Small intestine (tissue), 16 donors: ENCODE data around the gene IER5. TPM values are rescaled to one million over a fixed set of nuclear protein-coding genes. Genes with fewer than 3 reads are reported as not detected.
"Not testable (repeated sequence)": the region's sequence is repeated elsewhere in the genome, so short reads cannot be mapped to it uniquely, and the experiment has no call there.

Source experiments
- DNase-seq, 2 donors: peaks; one replicate each; pipeline versions ENCODE4 v3.0.0 to v3.0.0-alpha.2; 2013
- FAIRE-seq: peaks from 2 replicates; lab custom pipeline; 2012; peaks lifted over from hg19 to GRCh38; lab: Jason Lieb, UNC
- H3K27ac ChIP-seq, 3 donors: one replicate each; pipeline ENCODE4 v1.5.1; 2013; ENCODE audit warnings: low read length in 2 of 3, mild to moderate bottlenecking in 2 of 3, control low read depth in 1 of 3, inconsistent platforms in 1 of 3, low read depth in 1 of 3, moderate library complexity in 1 of 3
- H3K27me3 ChIP-seq, 3 donors: one replicate each; pipeline ENCODE4 v1.6.1; 2013; ENCODE audit warnings: low read length in 3 of 3, inconsistent platforms in 1 of 3; ENCODE audit not compliant: control insufficient read depth in 3 of 3, insufficient read depth in 3 of 3
- H3K36me3 ChIP-seq, 3 donors: one replicate each; pipeline ENCODE4 v1.6.1; 2013; ENCODE audit warnings: low read length in 3 of 3, inconsistent platforms in 1 of 3, low read depth in 1 of 3, mild to moderate bottlenecking in 1 of 3, moderate library complexity in 1 of 3; ENCODE audit not compliant: control insufficient read depth in 3 of 3, insufficient read depth in 2 of 3
- H3K4me1 ChIP-seq, 3 donors: one replicate each; pipeline ENCODE4 v1.6.1; 2013; ENCODE audit warnings: low read length in 2 of 3, inconsistent platforms in 1 of 3, low read depth in 1 of 3, mild to moderate bottlenecking in 1 of 3, moderate library complexity in 1 of 3; ENCODE audit not compliant: control insufficient read depth in 3 of 3, insufficient read depth in 2 of 3
- H3K4me3 ChIP-seq, 3 donors: one replicate each; pipeline ENCODE4 v1.5.1; 2013; ENCODE audit warnings: low read length in 3 of 3, control low read depth in 1 of 3, inconsistent platforms in 1 of 3, low read depth in 1 of 3, mild to moderate bottlenecking in 1 of 3, moderate library complexity in 1 of 3
- H3K9me3 ChIP-seq, 2 donors: one replicate each; pipeline ENCODE4 v1.6.1; 2013; ENCODE audit warnings: low read depth in 1 of 2, low read length in 1 of 2; ENCODE audit not compliant: control insufficient read depth in 2 of 2, insufficient read depth in 1 of 2
- WGBS, 3 donors: extraction: QIAGEN DNeasy Blood & Tissue Kit; methylation state at CpG; one replicate each; pipeline ENCODE4 v1.1.7; 2013; 5-methylcytosine and 5-hydroxymethylcytosine counted together
- long read RNA-seq, 10 donors: transcript quantifications; one replicate each; lab custom pipeline, GENCODE V29; 2026
- polyA plus RNA-seq, 4 donors: library from polyadenylated mRNA; stranded (reverse) in 3 of 4; unstranded in 1 of 4; fragments of 200-250 nt in 3 of 4; fragments of 120-200 nt in 1 of 4; gene quantifications; one replicate each; pipeline versions ENCODE4 v1.2.1 to v1.2.3, GENCODE V29; 2013
- donor health status: healthy with polysubstance abuse.
- donor health status: control.
- donor health status: control.
- donor health status: Bipolar disorder and iron deficiency.
- donor health status: healthy.

IER5 gene
- 1 to 10 TPM; 4.5 to 8.9 (median 6.3) TPM for polyA plus RNA-seq
- long read RNA-seq, donor 1 = 0 reads
- long read RNA-seq, donor 2, full-length matches to known transcripts = 5 of 5 reads
- long read RNA-seq, donor 2, partial matches to known transcripts = 0 of 5 reads
- long read RNA-seq, donor 2, other reads (novel, unspliced or antisense) = 0 of 5 reads
- long read RNA-seq, donor 3, full-length matches to known transcripts = 15 of 15 reads
- long read RNA-seq, donor 3, partial matches to known transcripts = 0 of 15 reads
- long read RNA-seq, donor 3, other reads (novel, unspliced or antisense) = 0 of 15 reads
- long read RNA-seq, donor 4, full-length matches to known transcripts = 1 of 1 reads
- long read RNA-seq, donor 4, partial matches to known transcripts = 0 of 1 reads
- long read RNA-seq, donor 4, other reads (novel, unspliced or antisense) = 0 of 1 reads
- long read RNA-seq, donor 5, full-length matches to known transcripts = 8 of 8 reads
- long read RNA-seq, donor 5, partial matches to known transcripts = 0 of 8 reads
- long read RNA-seq, donor 5, other reads (novel, unspliced or antisense) = 0 of 8 reads
- long read RNA-seq, donor 6, full-length matches to known transcripts = 12 of 12 reads
- long read RNA-seq, donor 6, partial matches to known transcripts = 0 of 12 reads
- long read RNA-seq, donor 6, other reads (novel, unspliced or antisense) = 0 of 12 reads
- long read RNA-seq, donor 7 = 0 reads
- long read RNA-seq, donor 8, full-length matches to known transcripts = 3 of 3 reads
- long read RNA-seq, donor 8, partial matches to known transcripts = 0 of 3 reads
- long read RNA-seq, donor 8, other reads (novel, unspliced or antisense) = 0 of 3 reads
- long read RNA-seq, donor 9, full-length matches to known transcripts = 2 of 2 reads
- long read RNA-seq, donor 9, partial matches to known transcripts = 0 of 2 reads
- long read RNA-seq, donor 9, other reads (novel, unspliced or antisense) = 0 of 2 reads
- long read RNA-seq, donor 10, full-length matches to known transcripts = 14 of 14 reads
- long read RNA-seq, donor 10, partial matches to known transcripts = 0 of 14 reads
- long read RNA-seq, donor 10, other reads (novel, unspliced or antisense) = 0 of 14 reads

- Histone ChIP-seq H3K27ac (peak within 1 kb of the TSS; percentile 84 to 96 (median 92)), H3K27me3 (no peaks in the 10 kb centered on the region), H3K4me1 (peaks cover 2 to 25% (median 8%) of the 10 kb centered on the region in 3 donors), H3K9me3 (no peaks in the 10 kb centered on the region), H3K36me3 (peaks cover 0 to 2% (median 0%) of the 10 kb centered on the region in 3 donors), H3K4me3 (peak within 1 kb of the TSS; percentile 77 to 90 (median 83))
- WGBS, 3 donors = 3 to 4% (median 3%) methylated on average over 75 to 76 of the region's 76 CpGs
- FAIRE-seq (no peak), DNase-seq (peak; percentile 98 to 99)
These were observed at the start of gene IER5 for GRCh38 chr1:181088079-181089016. TSS of gene IER5 (plus strand) at chr1:181088700. CDS start at chr1:181088903, 203 bp downstream.

GRCh38 chr1:181040284-181040865 lies 48.1 kb upstream of the IER5 start:
- no peaks in the 10 kb centered on the region for H3K27me3 ChIP-seq
- FAIRE-seq (no peak), DNase-seq (peak; percentile 54 to 73)
- H3K36me3 ChIP-seq = peaks cover 0 to 2% (median 0%) of the 10 kb centered on the region in 3 donors
- H3K4me1 ChIP-seq = peaks cover 10 to 25% (median 11%) of the 10 kb centered on the region in 3 donors
- no peak overlapping the region for H3K4me3 ChIP-seq
- H3K27ac ChIP-seq = no peak overlapping the region
- no peaks in the 10 kb centered on the region for H3K9me3 ChIP-seq
- 38 to 72% (median 50%) methylated on average over 3 of the region's 3 CpGs for WGBS, 3 donors

GRCh38 chr1:181043025-181043888 lies 45.2 kb upstream of the IER5 start:
- peaks cover 0 to 2% (median 0%) of the 10 kb centered on the region in 3 donors for H3K36me3 ChIP-seq
- FAIRE-seq = no peak
- H3K4me1 ChIP-seq = peaks cover 0 to 25% (median 5%) of the 10 kb centered on the region in 3 donors
- peak; percentile 57 to 87 for DNase-seq
- no peaks in the 10 kb centered on the region for H3K27me3 ChIP-seq
- H3K4me3 ChIP-seq = no peak overlapping the region
- peak overlapping the region in 2 of 3 donors; percentile 26 to 72 for H3K27ac ChIP-seq
- H3K9me3 ChIP-seq = no peaks in the 10 kb centered on the region
- 25 to 60% (median 36%) methylated on average over 5 of the region's 5 CpGs for WGBS, 3 donors

- peaks cover 0 to 25% (median 5%) of the 10 kb centered on the region in 3 donors for H3K4me1 ChIP-seq
- H3K9me3 ChIP-seq = no peaks in the 10 kb centered on the region
- peak overlapping the region in 2 of 3 donors; percentile 9 to 76 for H3K27ac ChIP-seq
- WGBS, 3 donors = 53 to 72% (median 61%) methylated on average over 5 of the region's 5 CpGs
- H3K4me3 ChIP-seq = peak overlapping the region in 1 of 3 donors; percentile 12
- peaks cover 0 to 2% (median 0%) of the 10 kb centered on the region in 3 donors for H3K36me3 ChIP-seq
- FAIRE-seq (no peak), DNase-seq (peak; percentile 81 to 90)
- no peaks in the 10 kb centered on the region for H3K27me3 ChIP-seq
These were observed 44.0 kb upstream of the IER5 start for GRCh38 chr1:181044449-181044966.

- FAIRE-seq, H3K9me3 ChIP-seq, H3K27me3 ChIP-seq, DNase-seq, H3K36me3 ChIP-seq, H3K27ac ChIP-seq, H3K4me3 ChIP-seq: not testable (repeated sequence)
- WGBS, 3 donors = 98 to 99% (median 99%) methylated on average over 18 to 22 of the region's 22 CpGs
- peaks cover 0 to 25% (median 5%) of the 10 kb centered on the region in 3 donors for H3K4me1 ChIP-seq
These were observed 42.6 kb upstream of the IER5 start for GRCh38 chr1:181045946-181046345.

GRCh38 chr1:181049378-181049777 lies 39.1 kb upstream of the IER5 start:
- Histone ChIP-seq H3K4me1 (peaks cover 0 to 9% (median 2%) of the 10 kb centered on the region in 3 donors), H3K36me3 (peaks cover 0 to 2% (median 0%) of the 10 kb centered on the region in 3 donors), H3K27ac (no peak overlapping the region), H3K9me3 (no peaks in the 10 kb centered on the region), H3K27me3 (no peaks in the 10 kb centered on the region), H3K4me3 (no peak overlapping the region)
- FAIRE-seq (no peak), DNase-seq (no peak)
- 88 to 98% (median 91%) methylated on average over 4 of the region's 4 CpGs for WGBS, 3 donors
